PC-3 (cell line): ENCODE results near the gene MT1X.

Experiments used
- CTCF ChIP-seq: fragments of 300-600 bp; sonication (generic); conservative IDR thresholded peaks from 2 replicates; pipeline ENCODE4 v1.5.1; 2017; ENCODE audit warnings: antibody characterized with exemption, low read depth, mild to moderate bottlenecking, low read length
- EZH2 ChIP-seq: fragments of 300-600 bp; sonication (generic); IDR thresholded peaks from one replicate; pipeline ENCODE4 v1.6.1; 2017; ENCODE audit warnings: antibody characterized with exemption, mild to moderate bottlenecking, low read length; ENCODE audit not compliant: unreplicated experiment

GRCh38 chr16:56689171-56689570 is 6.9 kb downstream of the MT1X start:
- TF ChIP-seq CTCF (no peak), EZH2 (no peak)
